ENCODE data around the gene FAM107B. TPM values are rescaled to one million over a fixed set of nuclear protein-coding genes. Genes with fewer than 3 reads are reported as not detected.

FAM107B gene
- total RNA-seq, 1 experiment from 2014 or later: 41.3 TPM

DNA sequence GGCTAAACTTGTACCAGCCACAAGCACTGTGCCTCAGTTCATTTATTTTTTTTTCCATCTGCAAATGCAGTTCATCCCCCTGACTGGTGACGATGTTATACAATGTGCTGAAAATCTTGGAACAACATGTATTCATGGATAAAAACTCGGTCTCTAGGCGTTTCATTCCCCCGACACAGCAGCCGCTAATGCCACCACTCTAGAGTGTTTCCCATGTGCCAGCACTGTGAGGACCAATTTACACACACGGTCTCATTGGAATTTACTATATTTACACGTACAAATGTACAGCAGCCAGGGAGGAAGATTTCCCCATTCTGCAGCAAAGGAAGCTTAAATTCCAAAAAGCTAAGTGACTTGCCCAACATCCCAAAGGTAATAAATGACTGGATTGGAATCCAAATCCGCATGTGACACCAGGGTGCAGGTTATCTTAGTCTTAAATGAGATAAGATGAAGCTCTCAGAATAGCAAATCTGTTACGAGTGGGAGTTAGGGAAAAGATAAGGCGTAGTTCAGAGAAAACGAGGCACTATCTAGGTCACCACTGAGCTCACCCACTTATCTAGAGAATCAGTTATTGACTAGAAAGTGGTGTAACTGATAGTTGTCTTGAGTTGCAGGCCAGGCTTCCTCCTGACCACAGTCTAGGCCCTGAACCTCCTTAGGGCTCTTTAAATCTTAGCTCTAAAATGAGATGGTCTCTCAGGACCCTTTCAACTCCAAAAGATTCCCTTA is 36.7 kb downstream of the FAM107B start:
- no peak for TF ChIP-seq CTCF (IDR thresholded peaks at IDR 0.05; ENCODE audit: unreplicated experiment)
- Mint-ChIP-seq H3K27me3 (ENCODE audit: insufficient read depth, unreplicated experiment) (no peaks in the 10 kb centered on the region), H3K4me3 (ENCODE audit: unreplicated experiment) (no peak overlapping the region), H3K27ac (ENCODE audit: low read depth, unreplicated experiment) (no peak overlapping the region), H3K9me3 (ENCODE audit: unreplicated experiment) (no peaks in the 10 kb centered on the region), H3K36me3 (ENCODE audit: insufficient read depth, unreplicated experiment) (no peaks in the 10 kb centered on the region), H3K4me1 (ENCODE audit: insufficient read depth, unreplicated experiment) (no peaks in the 10 kb centered on the region)
- DNase-seq (ENCODE audit: unreplicated experiment): no peak
- intact Hi-C loops (cut with micrococcal nuclease): no loop called here
- BruUV-seq (replicated peaks): no TSS peak
- ChIA-PET CTCF (interaction anchor here (1.1 kb wide), 1 partner anchor 18 kb away, joined by 4 read pairs; no protein-coding TSS in a partner anchor), POLR2A (no interaction called here)

- ChIA-PET POLR2A (no interaction called here), CTCF (interaction anchor here (1.1 kb wide), 1 partner anchor 19 kb away, joined by 4 read pairs; no protein-coding TSS in a partner anchor)
- no peak for DNase-seq (ENCODE audit: unreplicated experiment)
- Mint-ChIP-seq H3K27ac (ENCODE audit: low read depth, unreplicated experiment) (no peak overlapping the region), H3K9me3 (ENCODE audit: unreplicated experiment) (no peaks in the 10 kb centered on the region), H3K4me1 (ENCODE audit: insufficient read depth, unreplicated experiment) (no peaks in the 10 kb centered on the region), H3K36me3 (ENCODE audit: insufficient read depth, unreplicated experiment) (no peaks in the 10 kb centered on the region), H3K4me3 (ENCODE audit: unreplicated experiment) (no peak overlapping the region), H3K27me3 (ENCODE audit: insufficient read depth, unreplicated experiment) (no peaks in the 10 kb centered on the region)
- TF ChIP-seq CTCF (IDR thresholded peaks at IDR 0.05; ENCODE audit: unreplicated experiment): no peak
- intact Hi-C loops (cut with micrococcal nuclease): no loop called here
- BruUV-seq (replicated peaks): no TSS peak
Measured at GRCh38 chr10:14736600-14737081, 38.1 kb downstream of the FAM107B start.

DNA sequence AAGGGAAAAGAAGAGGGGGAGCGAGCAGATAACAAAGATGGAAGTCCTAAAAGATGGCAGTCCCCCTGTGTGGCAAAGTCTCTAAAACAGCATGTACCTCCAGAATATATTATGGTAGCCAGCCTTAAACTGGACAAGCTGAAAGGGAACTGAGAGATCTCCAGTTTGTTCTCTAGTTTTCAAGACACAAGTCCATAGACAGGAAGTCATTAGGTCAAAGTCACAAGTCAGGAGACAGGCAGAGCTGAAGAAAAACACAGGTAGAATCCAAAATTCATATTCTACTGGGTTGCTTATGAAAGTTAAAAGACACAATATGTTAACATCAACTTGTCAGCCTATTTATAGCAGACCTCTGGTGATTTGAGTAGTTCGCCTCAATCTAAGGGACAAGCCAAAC is 38.7 kb downstream of the FAM107B start:
- H3K9me3 Mint-ChIP-seq (ENCODE audit: unreplicated experiment): no peaks in the 10 kb centered on the region
- no peak for DNase-seq (ENCODE audit: unreplicated experiment)
- intact Hi-C loops (cut with micrococcal nuclease): no loop called here
- no peaks in the 10 kb centered on the region for H3K4me1 Mint-ChIP-seq (ENCODE audit: insufficient read depth, unreplicated experiment)
- H3K27ac Mint-ChIP-seq (ENCODE audit: low read depth, unreplicated experiment): no peak overlapping the region
- ChIA-PET POLR2A (no interaction called here), CTCF (no interaction called here)
- no peaks in the 10 kb centered on the region for H3K27me3 Mint-ChIP-seq (ENCODE audit: insufficient read depth, unreplicated experiment)
- no peak overlapping the region for H3K4me3 Mint-ChIP-seq (ENCODE audit: unreplicated experiment)
- H3K36me3 Mint-ChIP-seq (ENCODE audit: insufficient read depth, unreplicated experiment): no peaks in the 10 kb centered on the region
- no peak for TF ChIP-seq CTCF (IDR thresholded peaks at IDR 0.05; ENCODE audit: unreplicated experiment)
- BruUV-seq (replicated peaks): no TSS peak

DNA sequence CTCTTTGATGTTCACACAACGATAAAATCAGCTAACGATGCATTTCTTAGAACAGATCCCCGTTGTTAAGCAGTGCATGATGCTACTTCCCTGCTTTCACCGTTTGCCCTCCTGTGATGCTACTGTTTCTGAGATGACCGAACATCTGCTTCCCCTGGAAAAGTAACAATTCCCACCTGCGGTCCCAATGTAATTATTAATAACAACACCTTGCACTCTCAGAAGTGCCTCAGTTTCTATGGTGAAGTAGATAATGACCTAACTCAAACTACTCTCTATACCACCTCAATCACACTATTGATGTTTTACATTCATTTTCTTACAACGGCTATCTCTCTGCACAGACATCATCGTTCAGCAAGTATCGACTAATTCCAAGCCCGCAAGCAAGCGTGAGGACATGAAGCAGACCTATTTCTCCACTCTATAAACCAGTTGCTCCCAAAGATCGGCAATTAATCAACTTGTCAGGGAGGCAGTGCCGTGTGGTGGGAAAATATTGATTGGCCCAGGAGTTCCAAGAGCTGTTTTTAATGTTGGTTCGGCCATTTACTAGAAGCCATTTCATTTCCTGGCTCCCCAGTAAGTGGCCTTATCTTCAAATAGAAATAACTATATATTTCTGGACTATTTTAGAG is 42.7 kb downstream of the FAM107B start:
- Mint-ChIP-seq H3K4me1 (ENCODE audit: insufficient read depth, unreplicated experiment) (no peaks in the 10 kb centered on the region), H3K27ac (ENCODE audit: low read depth, unreplicated experiment) (no peak overlapping the region), H3K4me3 (ENCODE audit: unreplicated experiment) (no peak overlapping the region), H3K36me3 (ENCODE audit: insufficient read depth, unreplicated experiment) (no peaks in the 10 kb centered on the region), H3K27me3 (ENCODE audit: insufficient read depth, unreplicated experiment) (no peaks in the 10 kb centered on the region), H3K9me3 (ENCODE audit: unreplicated experiment) (no peaks in the 10 kb centered on the region)
- BruUV-seq (replicated peaks): no TSS peak
- POLR2A ChIA-PET: no interaction called here
- CTCF ChIA-PET: interaction anchor here (0.6 to 1.0 kb wide), 3 partner anchors 15 to 1292 kb away, joined by 3 read pairs; no protein-coding TSS in a partner anchor
- intact Hi-C loops (cut with micrococcal nuclease): no loop called here
- no peak for TF ChIP-seq CTCF (IDR thresholded peaks at IDR 0.05; ENCODE audit: unreplicated experiment)
- no peak for DNase-seq (ENCODE audit: unreplicated experiment)
